DMS79 treated with DMSO at 0.1 percent for 48 hours (cell line): ENCODE measurements around the gene FREM3.
"Not testable (repeated sequence)": the region's sequence is repeated elsewhere in the genome, so short reads cannot be mapped to it uniquely, and the experiment has no call there.

Experiments used
- DNase-seq: peaks from one replicate; lab custom pipeline; 2025; lab: John Stamatoyannopoulos, UW

Gene FREM3

GRCh38 chr4:143700416-143701352 is at the start of gene FREM3:
FREM3 (minus strand) TSS chr4:143700675; CDS start chr4:143700675, 0 bp downstream.
- DNase-seq: no peak

- no peak for DNase-seq
These were observed 45.4 kb upstream of the FREM3 start for GRCh38 chr4:143745874-143746273.

GRCh38 chr4:143743591-143743990 is 43.1 kb upstream of the FREM3 start:
- no peak for DNase-seq

GRCh38 chr4:143742834-143743233 is 42.4 kb upstream of the FREM3 start:
- no peak for DNase-seq

GRCh38 chr4:143736861-143737260 is 36.4 kb upstream of the FREM3 start:
- no peak for DNase-seq

- not testable (repeated sequence) for DNase-seq
These were observed 35.6 kb upstream of the FREM3 start for GRCh38 chr4:143736061-143736460.

- no peak for DNase-seq
These were observed 27.7 kb upstream of the FREM3 start for GRCh38 chr4:143728166-143728565.

GRCh38 chr4:143726714-143727113 is 26.2 kb upstream of the FREM3 start:
- no peak for DNase-seq

- no peak for DNase-seq
These were observed 20.8 kb upstream of the FREM3 start for GRCh38 chr4:143721317-143721716.

- DNase-seq: not testable (repeated sequence)
These were observed 18.3 kb upstream of the FREM3 start for GRCh38 chr4:143718748-143719147.

GRCh38 chr4:143713955-143714625 is 13.6 kb upstream of the FREM3 start:
- DNase-seq: no peak

GRCh38 chr4:143713553-143713952 is 13.1 kb upstream of the FREM3 start:
- DNase-seq: no peak

- no peak for DNase-seq
These were observed 11.7 kb upstream of the FREM3 start for GRCh38 chr4:143712155-143712550.

- no peak for DNase-seq
These were observed 11.2 kb upstream of the FREM3 start for GRCh38 chr4:143711543-143712154.

- no peak for DNase-seq
These were observed 890 bp upstream of the FREM3 start for GRCh38 chr4:143701365-143701764.

GRCh38 chr4:143700046-143700415 is 444 bp downstream of the FREM3 start:
- no peak for DNase-seq

GRCh38 chr4:143699331-143700045 is 987 bp downstream of the FREM3 start:
- no peak for DNase-seq

- no peak for DNase-seq
These were observed 6.6 kb downstream of the FREM3 start for GRCh38 chr4:143693856-143694255.

GRCh38 chr4:143692241-143692640 is 8.2 kb downstream of the FREM3 start:
- no peak for DNase-seq

- no peak for DNase-seq
These were observed 21.0 kb downstream of the FREM3 start for GRCh38 chr4:143679434-143679833.

- not testable (repeated sequence) for DNase-seq
These were observed 26.8 kb downstream of the FREM3 start for GRCh38 chr4:143673629-143674028.

GRCh38 chr4:143668930-143669552 is 31.4 kb downstream of the FREM3 start:
- no peak for DNase-seq
